ENCODE results near the gene KRT76. TPM values are rescaled to one million over a fixed set of nuclear protein-coding genes. Genes with fewer than 3 reads are reported as not detected.

The KRT76 gene
- total RNA-seq, 1 donor, result not detected

DNA sequence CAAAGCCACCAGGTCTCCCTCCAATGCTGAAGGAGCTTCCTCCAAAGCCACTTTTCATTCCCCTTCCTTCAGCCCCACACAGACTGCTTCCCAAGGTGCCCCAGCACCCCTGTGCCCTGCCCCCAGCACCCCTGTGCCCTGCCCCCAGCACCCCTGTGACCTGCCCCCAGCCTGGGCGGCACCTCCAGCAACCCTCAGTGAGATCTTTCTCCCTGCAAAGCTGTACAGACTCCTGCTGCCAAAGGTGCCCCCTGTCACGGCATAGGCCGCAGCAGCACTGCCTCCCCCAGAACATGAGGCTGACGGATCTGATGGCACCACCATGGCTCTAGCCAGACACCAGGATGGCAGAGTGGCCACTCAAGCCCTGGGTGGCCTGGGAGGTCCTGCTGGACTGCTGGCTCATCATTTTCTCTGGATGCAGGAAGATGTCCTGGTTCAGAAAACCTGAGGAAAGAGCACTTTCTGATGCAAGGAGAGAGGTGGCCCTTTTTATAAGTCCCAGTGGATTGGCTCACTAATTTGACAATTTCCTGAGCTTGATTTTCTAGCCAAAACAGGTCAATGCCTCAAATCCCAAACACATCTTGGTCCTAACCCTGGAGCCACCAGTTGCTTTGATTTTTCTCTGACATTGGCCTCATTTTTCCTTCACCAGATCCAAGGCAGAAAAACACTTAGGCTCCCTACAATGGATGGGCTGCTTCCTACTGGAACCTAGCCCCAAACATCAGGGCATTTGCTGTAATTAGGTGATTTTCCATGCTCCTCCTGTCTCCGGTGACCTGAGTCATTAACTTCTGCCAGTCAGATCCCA, 41.1 kb downstream of the KRT76 start:
- H3K4me3 ChIP-seq (ENCODE audit: low read depth, low read length), result no peak overlapping the region
- DNase-seq (ENCODE audit: low read depth), result no peak
- TF ChIP-seq, protein P1, sequence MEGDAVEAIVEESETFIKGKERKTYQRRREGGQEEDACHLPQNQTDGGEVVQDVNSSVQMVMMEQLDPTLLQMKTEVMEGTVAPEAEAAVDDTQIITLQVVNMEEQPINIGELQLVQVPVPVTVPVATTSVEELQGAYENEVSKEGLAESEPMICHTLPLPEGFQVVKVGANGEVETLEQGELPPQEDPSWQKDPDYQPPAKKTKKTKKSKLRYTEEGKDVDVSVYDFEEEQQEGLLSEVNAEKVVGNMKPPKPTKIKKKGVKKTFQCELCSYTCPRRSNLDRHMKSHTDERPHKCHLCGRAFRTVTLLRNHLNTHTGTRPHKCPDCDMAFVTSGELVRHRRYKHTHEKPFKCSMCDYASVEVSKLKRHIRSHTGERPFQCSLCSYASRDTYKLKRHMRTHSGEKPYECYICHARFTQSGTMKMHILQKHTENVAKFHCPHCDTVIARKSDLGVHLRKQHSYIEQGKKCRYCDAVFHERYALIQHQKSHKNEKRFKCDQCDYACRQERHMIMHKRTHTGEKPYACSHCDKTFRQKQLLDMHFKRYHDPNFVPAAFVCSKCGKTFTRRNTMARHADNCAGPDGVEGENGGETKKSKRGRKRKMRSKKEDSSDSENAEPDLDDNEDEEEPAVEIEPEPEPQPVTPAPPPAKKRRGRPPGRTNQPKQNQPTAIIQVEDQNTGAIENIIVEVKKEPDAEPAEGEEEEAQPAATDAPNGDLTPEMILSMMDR (IDR thresholded peaks at IDR 0.05; ENCODE audit: insufficient read depth, low read length), result no peak

DNA sequence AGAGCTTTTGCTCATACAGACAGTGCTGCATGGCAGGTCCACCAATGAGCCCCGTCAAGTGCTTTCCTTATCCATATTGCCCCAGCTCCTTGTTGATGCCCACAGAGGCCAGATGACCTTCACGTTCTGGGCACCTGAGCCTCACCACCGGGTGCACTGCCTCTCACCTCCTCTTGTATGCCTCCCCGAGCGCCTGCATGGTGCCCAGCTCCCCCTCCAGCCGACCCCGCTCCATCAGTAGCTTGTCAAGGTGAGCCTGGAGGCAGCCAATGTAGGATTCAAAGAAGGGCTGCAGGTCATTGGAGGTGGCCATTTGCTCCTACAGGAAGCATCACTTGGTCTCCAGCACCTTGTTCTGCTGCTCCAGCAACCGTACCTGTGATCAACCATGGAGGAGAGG, 42.0 kb downstream of the KRT76 start:
- no peak for DNase-seq (ENCODE audit: low read depth)
- TF ChIP-seq, protein P1 (IDR thresholded peaks at IDR 0.05; ENCODE audit: insufficient read depth, low read length), result no peak
- no peak overlapping the region for H3K4me3 ChIP-seq (ENCODE audit: low read depth, low read length)

DNA sequence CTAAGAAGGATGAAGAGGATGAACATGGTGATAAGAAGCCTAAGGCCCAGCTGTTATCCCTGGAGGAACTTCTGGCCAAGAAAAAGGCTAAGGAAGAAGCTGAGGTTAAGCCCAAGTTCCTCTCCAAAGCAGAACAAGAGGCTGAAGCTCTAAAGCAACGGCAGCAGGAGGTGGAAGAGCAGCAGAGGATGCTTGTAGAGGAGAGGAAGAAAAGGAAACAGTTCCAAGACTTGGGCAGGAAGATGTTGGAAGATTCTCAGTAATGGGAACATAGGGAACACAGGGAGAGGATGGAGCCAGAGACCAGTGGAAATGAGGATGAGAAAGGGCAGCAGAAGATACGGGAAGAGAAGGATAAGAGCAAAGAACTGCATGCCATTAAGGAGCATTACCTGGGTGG, 46.4 kb downstream of the KRT76 start:
- TF ChIP-seq, protein P1 (IDR thresholded peaks at IDR 0.05; ENCODE audit: insufficient read depth, low read length), result no peak
- H3K4me3 ChIP-seq (ENCODE audit: low read depth, low read length), result no peak overlapping the region
- DNase-seq (ENCODE audit: low read depth), result no peak

DNA sequence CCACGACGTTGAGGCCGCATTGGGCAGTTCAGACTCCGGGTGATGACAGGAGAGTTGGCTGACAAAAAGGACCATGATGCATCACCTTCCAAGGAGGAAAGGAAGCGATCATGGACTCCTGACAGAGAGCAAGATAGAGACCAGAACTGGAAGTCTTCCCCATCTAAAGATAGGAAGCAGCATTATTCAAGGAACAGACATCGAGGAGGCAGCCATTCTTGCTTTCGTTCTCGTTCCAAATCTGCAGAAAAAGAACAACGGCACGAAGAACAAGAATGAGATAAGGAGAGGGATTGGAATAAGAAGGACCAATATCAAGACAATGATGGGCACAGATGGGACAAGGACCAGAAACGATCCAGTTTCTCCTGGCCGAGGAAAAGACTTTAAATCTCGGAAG, 46.8 kb downstream of the KRT76 start:
- DNase-seq (ENCODE audit: low read depth), result no peak
- no peak overlapping the region for H3K4me3 ChIP-seq (ENCODE audit: low read depth, low read length)
- TF ChIP-seq, protein P1 (IDR thresholded peaks at IDR 0.05; ENCODE audit: insufficient read depth, low read length), result no peak

DNA sequence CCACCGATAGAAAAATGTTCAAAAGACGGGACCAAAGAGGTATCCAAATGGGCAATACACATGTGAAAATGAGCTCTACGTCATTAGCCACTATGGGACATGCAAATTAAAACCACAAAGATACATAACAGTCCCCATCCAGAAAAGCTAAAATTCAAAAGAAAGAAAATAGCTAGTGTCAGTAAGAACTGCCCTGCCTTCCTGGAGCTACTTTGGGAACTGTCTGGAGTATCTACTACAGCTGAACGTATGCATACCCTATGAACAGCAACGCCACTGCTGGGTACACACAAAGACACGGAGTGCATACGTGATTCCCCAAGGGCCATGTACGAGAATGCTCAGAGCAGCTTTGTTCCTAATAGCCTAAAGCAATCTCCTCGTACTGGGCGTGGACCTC, 48.0 kb downstream of the KRT76 start:
- no peak overlapping the region for H3K4me3 ChIP-seq (ENCODE audit: low read depth, low read length)
- DNase-seq (ENCODE audit: low read depth), result no peak
- TF ChIP-seq, protein P1 (IDR thresholded peaks at IDR 0.05; ENCODE audit: insufficient read depth, low read length), result no peak

DNA sequence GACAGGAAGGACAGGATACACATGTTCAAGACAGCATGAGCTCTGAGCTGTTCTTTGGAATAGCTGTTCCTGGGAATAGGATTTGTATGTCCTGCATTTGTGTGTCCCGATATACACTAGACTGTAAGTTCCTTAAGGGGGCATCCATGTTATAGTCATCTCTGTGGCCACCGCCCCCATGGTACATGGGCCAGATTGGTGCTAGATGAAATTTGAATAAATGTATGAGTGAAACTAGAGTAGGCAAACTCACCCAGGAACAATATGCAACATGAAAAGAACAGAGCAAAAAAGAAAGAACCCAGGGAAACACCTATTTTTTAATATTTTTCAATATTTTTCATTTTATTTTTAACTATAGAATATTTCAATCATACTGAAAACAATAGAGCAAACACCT, 48.8 kb downstream of the KRT76 start:
- DNase-seq (ENCODE audit: low read depth), result no peak
- H3K4me3 ChIP-seq (ENCODE audit: low read depth, low read length), result no peak overlapping the region
- TF ChIP-seq, protein P1 (IDR thresholded peaks at IDR 0.05; ENCODE audit: insufficient read depth, low read length), result no peak

DNA sequence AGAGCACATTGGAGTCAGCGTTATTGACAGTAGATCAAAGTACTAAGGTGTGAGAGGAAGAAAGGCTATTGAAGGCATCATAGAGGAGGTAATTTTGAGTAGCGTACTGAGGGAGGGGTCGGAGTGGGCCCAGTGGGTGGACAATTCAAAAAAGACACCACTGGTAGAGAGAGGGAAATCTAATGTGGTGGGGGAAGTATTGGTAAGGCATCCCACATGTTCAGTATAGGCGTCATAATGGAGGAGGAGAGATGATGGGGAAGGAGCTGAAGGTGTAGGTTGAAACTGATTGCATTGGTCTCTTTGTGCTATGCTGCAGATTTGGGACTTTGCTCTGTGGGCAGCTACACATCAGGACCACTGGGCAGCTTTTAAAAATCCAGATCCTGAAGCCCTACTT, 50.1 kb downstream of the KRT76 start:
- TF ChIP-seq, protein P1 (IDR thresholded peaks at IDR 0.05; ENCODE audit: insufficient read depth, low read length), result no peak
- H3K4me3 ChIP-seq (ENCODE audit: low read depth, low read length), result no peak overlapping the region
- DNase-seq (ENCODE audit: low read depth), result no peak
